GM12878 (cell line): ENCODE measurements around the gene ACTN3. TPM values are rescaled to one million over a fixed set of nuclear protein-coding genes. Genes with fewer than 3 reads are reported as not detected.

Experiments used
- ATAC-seq: fragments of 200-7000 bp; cut with Tn5 transposase; 3 replicates; pipeline ENCODE4 v1.9.1; 2020; ENCODE audit warnings: mild to moderate bottlenecking, moderate library complexity
- BruUV-seq: library from RNA; stranded (reverse); fragments of 400-500 nt; replicated peaks from 2 replicates; lab custom pipeline; 2021; lab: Mats Ljungman, UMichigan
- CTCF ChIA-PET: fragments of 300-600 bp; sonication (Branson Sonifier 250); formaldehyde crosslinking; extraction: SDS; loops from one replicate; lab custom pipeline; 2021; ENCODE audit warnings: inconsistent platforms; lab: Yijun Ruan, JAX
- POLR2A ChIA-PET: fragments of 350-600 bp; formaldehyde crosslinking; extraction: SDS; loops from one replicate; lab custom pipeline; 2021; ENCODE audit warnings: inconsistent platforms; lab: Charles Lee
- RAD21 ChIA-PET: fragments of 300-600 bp; sonication (Branson Sonifier 250); formaldehyde crosslinking; loops from one replicate; lab custom pipeline; 2023; ENCODE audit warnings: antibody characterized with exemption; ENCODE audit not compliant: unreplicated experiment; lab: Charles Lee
- SMC1A ChIA-PET: fragments of 300-600 bp; sonication (Branson Sonifier 250); formaldehyde crosslinking; loops from one replicate; lab custom pipeline; 2023; ENCODE audit not compliant: unreplicated experiment, uncharacterized antibody; lab: Charles Lee
- DNase-seq: peaks from one replicate; pipeline ENCODE4 v3.0.0-alpha.2; 2011; ENCODE audit warnings: low read depth, low spot score
- FAIRE-seq: peaks from 3 replicates; lab custom pipeline; 2011; peaks lifted over from hg19 to GRCh38; lab: Jason Lieb, UNC
- H2AFZ ChIP-seq: 2 replicates; pipeline ENCODE4 v1.6.0; 2011; ENCODE audit warnings: low read depth, low read length, control low read depth; ENCODE audit not compliant: control insufficient read depth
- H3K27ac ChIP-seq: 2 replicates; pipeline ENCODE4 v1.5.1; 2011; ENCODE audit warnings: control low read depth; ENCODE audit not compliant: control insufficient read depth, insufficient read depth
- H3K27me3 ChIP-seq, 2 experiments: replicated peaks in 1 of 2; 2 replicates each; pipeline versions ENCODE4 v1.6.0 to v1.6.1; 2011; ENCODE audit warnings: low read length in 1 of 2; ENCODE audit not compliant: control insufficient read depth in 2 of 2, insufficient read depth in 2 of 2
- H3K36me3 ChIP-seq, 2 experiments: 2 replicates each; pipeline ENCODE4 v1.5.1; 2011; ENCODE audit warnings: low read length in 1 of 2; ENCODE audit not compliant: control insufficient read depth in 2 of 2, insufficient read depth in 2 of 2
- H3K4me1 ChIP-seq: 2 replicates; pipeline ENCODE4 v1.6.1; 2011; ENCODE audit warnings: mild to moderate bottlenecking, low read length, moderate library complexity, mixed read lengths; ENCODE audit not compliant: control insufficient read depth, insufficient read depth
- H3K4me2 ChIP-seq: 2 replicates; pipeline ENCODE4 v1.6.0; 2011; ENCODE audit warnings: control low read depth; ENCODE audit not compliant: control insufficient read depth, insufficient read depth
- H3K4me3 ChIP-seq: fragments of 200-600 bp; sonication (generic); 2 replicates; pipeline ENCODE4 v1.5.1; 2016
- H3K79me2 ChIP-seq: 2 replicates; pipeline ENCODE4 v1.6.0; 2011; ENCODE audit warnings: low read length; ENCODE audit not compliant: control insufficient read depth, insufficient read depth
- H3K9ac ChIP-seq: 2 replicates; pipeline ENCODE4 v1.8.0; 2011; ENCODE audit warnings: low read length, control low read depth, mixed read lengths; ENCODE audit not compliant: control insufficient read depth, insufficient read depth
- H3K9me3 ChIP-seq: replicated peaks from 3 replicates; pipeline ENCODE4 v1.5.1; 2011; ENCODE audit warnings: mild to moderate bottlenecking, low read length; ENCODE audit not compliant: control insufficient read depth, insufficient read depth
- H4K20me1 ChIP-seq: 2 replicates; pipeline ENCODE4 v1.6.0; 2011; ENCODE audit not compliant: control insufficient read depth, insufficient read depth
- ATF7 ChIP-seq: fragments of 450-650 bp; IDR thresholded peaks from 2 replicates; pipeline ENCODE4 v1.6.1; 2016; ENCODE audit warnings: low read depth, mild to moderate bottlenecking
- CREM ChIP-seq: IDR thresholded peaks from 2 replicates; pipeline ENCODE4 v1.6.1; 2014; ENCODE audit warnings: antibody characterized with exemption, low read depth
- CTCF ChIP-seq, 3 experiments: IDR thresholded peaks in 2 of 3; conservative IDR thresholded peaks in 1 of 3; 2 replicates each; pipeline ENCODE4 v1.5.1; 2011; ENCODE audit warnings: low read depth in 3 of 3, low read length in 3 of 3, mild to moderate bottlenecking in 3 of 3, control low read depth in 2 of 3, moderate library complexity in 2 of 3, inconsistent platforms in 1 of 3, mixed read lengths in 1 of 3; ENCODE audit not compliant: control insufficient read depth in 2 of 3, insufficient read depth in 1 of 3; ENCODE audit errors: extremely low read depth in 1 of 3
- NFYA ChIP-seq: IDR thresholded peaks from 2 replicates; pipeline ENCODE4 v1.6.1; 2011; ENCODE audit warnings: low read depth, mild to moderate bottlenecking, low read length, improper control_type of control experiment, borderline replicate concordance
- NR2F1 ChIP-seq: fragments of 450-650 bp; conservative IDR thresholded peaks from 2 replicates; pipeline ENCODE4 v1.6.1; 2017; ENCODE audit warnings: mild to moderate bottlenecking
- PML ChIP-seq: IDR thresholded peaks from 2 replicates; pipeline ENCODE4 v1.6.1; 2012; ENCODE audit warnings: low read length, inconsistent platforms
- POLR2AphosphoS5 ChIP-seq: IDR thresholded peaks from 2 replicates; pipeline ENCODE4 v1.6.1; 2011; ENCODE audit warnings: mild to moderate bottlenecking, low read length, inconsistent platforms
- RAD21 ChIP-seq: IDR thresholded peaks from 2 replicates; pipeline ENCODE4 v1.6.1; 2011; ENCODE audit warnings: mild to moderate bottlenecking, low read depth, low read length, moderate library complexity; ENCODE audit not compliant: insufficient read depth
- RUNX3 ChIP-seq: IDR thresholded peaks from 2 replicates; pipeline ENCODE4 v1.6.1; 2012; ENCODE audit warnings: low read length, inconsistent platforms
- SREBF2 ChIP-seq: IDR thresholded peaks from 2 replicates; pipeline ENCODE4 v1.6.1; 2012; ENCODE audit warnings: mild to moderate bottlenecking, low read length
- ZNF274 ChIP-seq: IDR thresholded peaks from one replicate; pipeline ENCODE4 v1.8.0; 2011; ENCODE audit not compliant: insufficient read length, insufficient read depth
- ZZZ3 ChIP-seq: IDR thresholded peaks from 2 replicates; pipeline ENCODE4 v1.6.1; 2011; ENCODE audit warnings: low read depth; ENCODE audit not compliant: control insufficient read depth, insufficient read length
- WGBS: methylation state at CpG from one replicate; pipeline ENCODE4 v1.1.6; 2016; ENCODE audit warnings: low lambda C conversion rate; ENCODE audit not compliant: insufficient replicate concordance, insufficient coverage; ENCODE audit errors: missing lambda C conversion rate; 5-methylcytosine and 5-hydroxymethylcytosine counted together
- in situ Hi-C: fragments of 300-500 bp; cut with MboI; formaldehyde crosslinking; loops from 9 replicates; pipeline ENCODE4 v1.14.3; 2018; ENCODE audit warnings: mixed read lengths
- intact Hi-C: fragments of 100-400 bp; cut with micrococcal nuclease; formaldehyde crosslinking; loops from one replicate; pipeline ENCODE4 v1.14.2; 2022; ENCODE audit not compliant: unreplicated experiment
- polyA plus RNA-seq, 11 experiments: library from polyadenylated mRNA; depleted of rRNA in 4 of 11; unstranded in 6 of 11; stranded (reverse) in 5 of 11; fragments of >200 nt; fragmentation: Nextera tagmentation in 4 of 11; fragmentation: Illumina TruSeq in 1 of 11; extraction: Ambion mirVana in 4 of 11; extraction: Trizol in 1 of 11; gene quantifications; 1 replicate in 1 of 11; 2 replicates in 10 of 11; pipeline versions ENCODE4 v1.2.1 to v1.2.3, GENCODE V29; 2011 to 2016; ENCODE audit warnings: inconsistent platforms in 2 of 11, missing spikeins in 2 of 11, low read depth in 1 of 11
- total RNA-seq, 4 experiments: library from RNA; depleted of rRNA in 3 of 4; stranded (reverse); fragments of >200 nt in 3 of 4; fragmentation: Illumina TruSeq in 1 of 4; extraction: Trizol in 1 of 4; gene quantifications; 2 replicates each; pipeline versions ENCODE4 v1.2.1 to v1.2.3, GENCODE V29; 2013 to 2021

The ACTN3 gene
- total and polyA plus RNA-seq, 10 of the 15 experiments (the other 5 are each of a cell fraction or from before 2014, with no cell fraction given), result 0.06 to 0.67 (median 0.17) TPM; not detected in 3

GRCh38 chr11:66505276-66505816 lies 41.4 kb upstream of the ACTN3 start:
- BruUV-seq, result no TSS peak
- no peak overlapping the region for H3K4me2 ChIP-seq
- ChIA-PET SMC1A (no interaction called here), RAD21 (interaction anchor here (0.6 kb wide), 1 partner anchor 190 kb away, joined by 3 read pairs; no protein-coding TSS in a partner anchor), POLR2A (no interaction called here), CTCF (no interaction called here)
- no peaks in the 10 kb centered on the region for H3K4me1 ChIP-seq
- H3K27me3 ChIP-seq, result no peaks in the 10 kb centered on the region
- no peak for FAIRE-seq
- intact Hi-C loops (no loop called here), in situ Hi-C loops (no loop called here)
- H3K4me3 ChIP-seq, result no peak overlapping the region
- no peak overlapping the region for H2AFZ ChIP-seq
- no peak for DNase-seq
- no peak overlapping the region for H3K9ac ChIP-seq
- no peak for TF ChIP-seq CTCF (IDR thresholded peaks at IDR 0.05 in 2 of 3, conservative IDR thresholded peaks at IDR 0.05 in 1 of 3; ENCODE audit: control insufficient read depth in 2 of 3, extremely low read depth in 1 of 3, insufficient read depth in 1 of 3, low read depth in 3 of 3, low read length in 3 of 3)
- no peak for TF ChIP-seq NFYA
- TF ChIP-seq ZZZ3, result no peak
- TF ChIP-seq NR2F1, result no peak
- no peak for TF ChIP-seq SREBF2
- no peak for TF ChIP-seq PML
- no peak for TF ChIP-seq ATF7
- TF ChIP-seq ZNF274, result no peak
- TF ChIP-seq RAD21, result no peak
- TF ChIP-seq CREM, result no peak
- TF ChIP-seq RUNX3, result no peak
- no peak for TF ChIP-seq POLR2AphosphoS5
- no peak overlapping the region for H3K27ac ChIP-seq
- peaks cover 4 to 5% of the 10 kb centered on the region in 2 experiments; a peak in 2 of 4 replicates for H3K36me3 ChIP-seq
- H4K20me1 ChIP-seq, result no peaks in the 10 kb centered on the region
- no peaks in the 10 kb centered on the region for H3K79me2 ChIP-seq
- WGBS, result 100% methylated on average over 1 of the region's 1 CpG
- no peak for ATAC-seq
- no peaks in the 10 kb centered on the region for H3K9me3 ChIP-seq
